IPS-15b (cell line): ENCODE results near the gene USP24.

ENCODE experiments used
- H3K27me3 ChIP-seq: one replicate; pipeline ENCODE4 v1.6.1; 2013; ENCODE audit warnings: low read length; ENCODE audit not compliant: control insufficient read depth, insufficient read depth
- H3K36me3 ChIP-seq: one replicate; pipeline ENCODE4 v1.6.1; 2013; ENCODE audit warnings: low read length; ENCODE audit not compliant: control insufficient read depth, insufficient read depth
- H3K4me1 ChIP-seq: one replicate; pipeline ENCODE4 v1.6.1; 2013; ENCODE audit warnings: mild to moderate bottlenecking, low read length; ENCODE audit not compliant: control insufficient read depth, insufficient read depth
- H3K4me3 ChIP-seq: one replicate; pipeline ENCODE4 v1.5.1; 2013; ENCODE audit warnings: low read depth, low read length
- H3K9ac ChIP-seq: one replicate; pipeline ENCODE4 v1.6.1; 2013; ENCODE audit warnings: low read depth, mild to moderate bottlenecking, low read length
- H3K9me3 ChIP-seq: one replicate; pipeline ENCODE4 v1.6.1; 2013; ENCODE audit warnings: mild to moderate bottlenecking, low read length; ENCODE audit not compliant: control insufficient read depth, insufficient read depth

USP24 gene

GRCh38 chr1:55146781-55147180 is 68.4 kb downstream of the USP24 start:
- no peak overlapping the region for H3K9ac ChIP-seq

GRCh38 chr1:55144886-55145285 is 70.3 kb downstream of the USP24 start:
- no peaks in the 10 kb centered on the region for H3K4me1 ChIP-seq
- no peak overlapping the region for H3K4me3 ChIP-seq
- H3K9me3 ChIP-seq = no peaks in the 10 kb centered on the region
- H3K27me3 ChIP-seq = no peaks in the 10 kb centered on the region
- no peak overlapping the region for H3K9ac ChIP-seq
- H3K36me3 ChIP-seq = peaks cover 2% of the 10 kb centered on the region

More at GRCh38 chr1:55146781-55147180, 68.4 kb downstream of the USP24 start:
- Histone ChIP-seq H3K9me3 (no peaks in the 10 kb centered on the region), H3K27me3 (no peaks in the 10 kb centered on the region), H3K4me3 (no peak overlapping the region), H3K4me1 (no peaks in the 10 kb centered on the region), H3K36me3 (peaks cover 2% of the 10 kb centered on the region)

- Histone ChIP-seq H3K4me3 (no peak overlapping the region), H3K4me1 (no peaks in the 10 kb centered on the region), H3K27me3 (no peaks in the 10 kb centered on the region), H3K36me3 (peaks cover 2% of the 10 kb centered on the region), H3K9ac (no peak overlapping the region), H3K9me3 (no peaks in the 10 kb centered on the region)
These were observed 71.5 kb downstream of the USP24 start for GRCh38 chr1:55143684-55144083.

GRCh38 chr1:55141295-55141893 is 73.8 kb downstream of the USP24 start:
- H3K9me3 ChIP-seq = no peaks in the 10 kb centered on the region
- peaks cover 6% of the 10 kb centered on the region for H3K36me3 ChIP-seq
- H3K27me3 ChIP-seq = no peaks in the 10 kb centered on the region
- no peaks in the 10 kb centered on the region for H3K4me1 ChIP-seq
- H3K4me3 ChIP-seq = no peak overlapping the region
- H3K9ac ChIP-seq = no peak overlapping the region

- H3K9ac ChIP-seq = no peak overlapping the region
- no peaks in the 10 kb centered on the region for H3K27me3 ChIP-seq
- H3K4me1 ChIP-seq = no peaks in the 10 kb centered on the region
- no peaks in the 10 kb centered on the region for H3K9me3 ChIP-seq
- H3K36me3 ChIP-seq = peaks cover 11% of the 10 kb centered on the region
- H3K4me3 ChIP-seq = no peak overlapping the region
These were observed 74.6 kb downstream of the USP24 start for GRCh38 chr1:55140546-55140983.

- Histone ChIP-seq H3K27me3 (no peaks in the 10 kb centered on the region), H3K36me3 (peaks cover 11% of the 10 kb centered on the region), H3K4me1 (no peaks in the 10 kb centered on the region), H3K9ac (no peak overlapping the region), H3K4me3 (no peak overlapping the region), H3K9me3 (no peaks in the 10 kb centered on the region)
These were observed 75.0 kb downstream of the USP24 start for GRCh38 chr1:55140137-55140536.

GRCh38 chr1:55138823-55139222 is 76.3 kb downstream of the USP24 start:
- H3K9ac ChIP-seq = no peak overlapping the region
- peaks cover 11% of the 10 kb centered on the region for H3K36me3 ChIP-seq

GRCh38 chr1:55134152-55134808 is 80.9 kb downstream of the USP24 start:
- no peaks in the 10 kb centered on the region for H3K4me1 ChIP-seq
- peaks cover 15% of the 10 kb centered on the region for H3K36me3 ChIP-seq
- H3K4me3 ChIP-seq = no peak overlapping the region

More at GRCh38 chr1:55138823-55139222, 76.3 kb downstream of the USP24 start:
- no peaks in the 10 kb centered on the region for H3K9me3 ChIP-seq
- H3K27me3 ChIP-seq = no peaks in the 10 kb centered on the region
- no peak overlapping the region for H3K4me3 ChIP-seq
- H3K4me1 ChIP-seq = no peaks in the 10 kb centered on the region

GRCh38 chr1:55131801-55132200 is 83.4 kb downstream of the USP24 start:
- H3K4me3 ChIP-seq = no peak overlapping the region
- H3K36me3 ChIP-seq = peaks cover 10% of the 10 kb centered on the region
- H3K27me3 ChIP-seq = no peaks in the 10 kb centered on the region
- no peaks in the 10 kb centered on the region for H3K4me1 ChIP-seq
- H3K9ac ChIP-seq = no peak overlapping the region
- H3K9me3 ChIP-seq = no peaks in the 10 kb centered on the region

More at GRCh38 chr1:55134152-55134808, 80.9 kb downstream of the USP24 start:
- H3K9ac ChIP-seq = no peak overlapping the region
- no peaks in the 10 kb centered on the region for H3K27me3 ChIP-seq
- H3K9me3 ChIP-seq = no peaks in the 10 kb centered on the region

GRCh38 chr1:55131218-55131617 is 83.9 kb downstream of the USP24 start:
- Histone ChIP-seq H3K36me3 (peaks cover 7% of the 10 kb centered on the region), H3K4me3 (no peak overlapping the region), H3K4me1 (no peaks in the 10 kb centered on the region), H3K9ac (no peak overlapping the region), H3K9me3 (no peaks in the 10 kb centered on the region), H3K27me3 (no peaks in the 10 kb centered on the region)

- no peaks in the 10 kb centered on the region for H3K27me3 ChIP-seq
- H3K9ac ChIP-seq = no peak overlapping the region
- H3K4me3 ChIP-seq = no peak overlapping the region
- H3K4me1 ChIP-seq = no peaks in the 10 kb centered on the region
- H3K9me3 ChIP-seq = no peaks in the 10 kb centered on the region
- H3K36me3 ChIP-seq = peaks cover 7% of the 10 kb centered on the region
These were observed 85.9 kb downstream of the USP24 start for GRCh38 chr1:55129194-55129728.

- Histone ChIP-seq H3K4me3 (no peak overlapping the region), H3K9ac (no peak overlapping the region), H3K9me3 (no peaks in the 10 kb centered on the region), H3K4me1 (no peaks in the 10 kb centered on the region), H3K36me3 (peaks cover 5% of the 10 kb centered on the region), H3K27me3 (no peaks in the 10 kb centered on the region)
These were observed 86.7 kb downstream of the USP24 start for GRCh38 chr1:55128418-55128995.
